Measurements from ENCODE around the gene RIGI.

RIGI gene

DNA sequence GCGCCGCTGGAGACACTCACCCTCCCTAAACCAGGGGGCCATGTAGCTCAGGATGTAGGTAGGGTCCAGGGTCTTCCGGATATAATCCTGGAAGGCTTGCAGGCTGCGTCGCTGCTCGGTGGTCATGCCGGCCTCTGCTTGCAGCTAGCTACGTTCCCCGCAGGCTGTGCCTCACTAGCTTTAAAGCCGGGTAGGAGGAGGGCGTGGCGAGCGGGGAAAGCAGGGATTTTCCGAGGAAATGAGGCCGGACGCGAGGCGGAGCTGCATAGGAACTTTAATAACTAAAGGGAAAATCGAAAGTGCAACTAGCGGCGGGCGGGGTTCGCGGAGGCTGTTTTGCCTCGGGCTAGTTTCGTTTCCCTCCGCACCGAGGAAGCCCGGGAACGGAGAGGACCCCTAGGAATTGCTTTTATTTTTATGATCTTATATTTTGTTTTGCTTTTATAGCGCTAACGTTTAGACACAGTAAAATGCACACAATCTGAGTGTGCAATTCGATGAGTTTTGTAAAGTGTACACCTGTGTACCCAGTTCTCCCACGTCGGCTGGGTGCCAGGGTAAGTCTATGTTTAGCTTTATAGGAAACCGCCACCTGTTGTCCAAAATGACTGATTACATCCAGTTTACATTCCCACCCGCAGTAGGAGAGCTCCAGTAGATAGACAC, at the start of gene RIGI:
Gene RIGI, minus strand, starts transcription at position 156 of the 666 bp plus-strand sequence. Its CDS starts 30 bp downstream, at position 126.
- TF ChIP-seq, protein P1, sequence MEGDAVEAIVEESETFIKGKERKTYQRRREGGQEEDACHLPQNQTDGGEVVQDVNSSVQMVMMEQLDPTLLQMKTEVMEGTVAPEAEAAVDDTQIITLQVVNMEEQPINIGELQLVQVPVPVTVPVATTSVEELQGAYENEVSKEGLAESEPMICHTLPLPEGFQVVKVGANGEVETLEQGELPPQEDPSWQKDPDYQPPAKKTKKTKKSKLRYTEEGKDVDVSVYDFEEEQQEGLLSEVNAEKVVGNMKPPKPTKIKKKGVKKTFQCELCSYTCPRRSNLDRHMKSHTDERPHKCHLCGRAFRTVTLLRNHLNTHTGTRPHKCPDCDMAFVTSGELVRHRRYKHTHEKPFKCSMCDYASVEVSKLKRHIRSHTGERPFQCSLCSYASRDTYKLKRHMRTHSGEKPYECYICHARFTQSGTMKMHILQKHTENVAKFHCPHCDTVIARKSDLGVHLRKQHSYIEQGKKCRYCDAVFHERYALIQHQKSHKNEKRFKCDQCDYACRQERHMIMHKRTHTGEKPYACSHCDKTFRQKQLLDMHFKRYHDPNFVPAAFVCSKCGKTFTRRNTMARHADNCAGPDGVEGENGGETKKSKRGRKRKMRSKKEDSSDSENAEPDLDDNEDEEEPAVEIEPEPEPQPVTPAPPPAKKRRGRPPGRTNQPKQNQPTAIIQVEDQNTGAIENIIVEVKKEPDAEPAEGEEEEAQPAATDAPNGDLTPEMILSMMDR (IDR thresholded peaks at IDR 0.05; ENCODE audit: low read depth, low read length, poor library complexity, severe bottlenecking), result peak; percentile 45
- no peak for TF ChIP-seq EZH2phosphoT487 (IDR thresholded peaks at IDR 0.05; ENCODE audit: borderline replicate concordance, low read length)
- Histone ChIP-seq H3F3A (ENCODE audit: control insufficient read depth, insufficient read depth) (no peaks in the 10 kb centered on the region), H3K27me3 (ENCODE audit: control insufficient read depth, low read length) (no peaks in the 10 kb centered on the region), H3K79me2 (ENCODE audit: control insufficient read depth, low read length) (no peaks in the 10 kb centered on the region), H3K4me1 (ENCODE audit: control insufficient read depth, low read length) (peaks cover 20% of the 10 kb centered on the region), H3K4me3 (ENCODE audit: low read length) (peak within 1 kb of the TSS; percentile 83), H3K9me2 (replicated peaks; ENCODE audit: control insufficient read depth, low read length) (no peaks in the 10 kb centered on the region), H3K36me3 (ENCODE audit: control insufficient read depth, low read length) (no peaks in the 10 kb centered on the region), H3K27ac (ENCODE audit: low read depth, low read length) (no peak within 1 kb of the TSS), H4K20me1 (ENCODE audit: control insufficient read depth, insufficient read depth, low read depth, low read length) (no peaks in the 10 kb centered on the region), H3K9me3 (ENCODE audit: control insufficient read depth, insufficient read depth, low read length) (no peaks in the 10 kb centered on the region), H3K4me2 (ENCODE audit: low read length) (peak within 1 kb of the TSS; percentile 59)

DNA sequence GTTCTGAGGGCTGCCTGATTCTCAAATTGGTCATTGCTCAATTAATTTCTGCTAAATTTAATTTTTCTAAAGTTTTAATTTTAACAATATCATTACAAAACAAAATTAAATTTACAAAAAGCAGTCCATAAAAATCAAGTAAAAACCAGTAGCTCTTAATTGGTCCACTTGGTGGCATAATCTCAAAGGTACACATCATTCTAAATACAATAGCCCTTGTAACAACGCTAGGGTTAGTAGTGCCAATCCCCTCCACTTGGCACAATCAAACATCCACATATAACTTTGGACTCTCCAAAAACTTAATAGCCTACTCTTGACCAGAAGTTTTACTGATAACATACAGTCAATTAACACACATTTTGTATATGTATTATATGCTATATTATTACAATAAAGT, 48.9 kb upstream of the RIGI start:
- no peaks in the 10 kb centered on the region for H3K27me3 ChIP-seq (ENCODE audit: control insufficient read depth, low read length)
- TF ChIP-seq EZH2phosphoT487 (IDR thresholded peaks at IDR 0.05; ENCODE audit: borderline replicate concordance, low read length), result no peak
- TF ChIP-seq, protein P1 (IDR thresholded peaks at IDR 0.05; ENCODE audit: low read depth, low read length, poor library complexity, severe bottlenecking), result no peak

DNA sequence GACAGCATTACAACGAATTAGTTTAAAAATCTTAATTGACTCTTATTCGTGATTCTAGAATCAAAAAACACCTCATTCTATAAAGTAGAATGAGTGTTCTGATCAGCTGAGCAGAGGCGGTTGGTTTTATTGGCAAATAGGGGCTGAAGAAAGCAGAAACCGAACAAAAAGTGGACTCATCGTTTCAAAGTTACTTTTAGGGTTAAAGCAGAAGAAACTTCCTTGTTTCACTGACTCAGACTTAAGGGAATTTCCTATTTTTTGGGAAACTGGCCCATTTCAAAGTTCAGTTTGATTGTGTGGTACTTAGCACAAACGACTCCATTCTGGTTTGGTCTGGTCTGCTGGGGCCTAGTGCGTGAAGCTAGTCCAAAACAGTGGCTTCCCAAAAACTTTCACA, 47.8 kb upstream of the RIGI start:
- peaks cover 17% of the 10 kb centered on the region for H3K4me1 ChIP-seq (ENCODE audit: control insufficient read depth, low read length)
- TF ChIP-seq EZH2phosphoT487 (IDR thresholded peaks at IDR 0.05; ENCODE audit: borderline replicate concordance, low read length), result no peak
- no peaks in the 10 kb centered on the region for H3K27me3 ChIP-seq (ENCODE audit: control insufficient read depth, low read length)
- H3K4me2 ChIP-seq (ENCODE audit: low read length), result peak overlapping the region; percentile 69
- H3K9me2 ChIP-seq (replicated peaks; ENCODE audit: control insufficient read depth, low read length), result no peaks in the 10 kb centered on the region
- no peaks in the 10 kb centered on the region for H3K9me3 ChIP-seq (ENCODE audit: control insufficient read depth, insufficient read depth, low read length)
- no peaks in the 10 kb centered on the region for H4K20me1 ChIP-seq (ENCODE audit: control insufficient read depth, insufficient read depth, low read depth, low read length)
- H3K27ac ChIP-seq (ENCODE audit: low read depth, low read length), result no peak overlapping the region
- H3K36me3 ChIP-seq (ENCODE audit: control insufficient read depth, low read length), result peaks cover 8% of the 10 kb centered on the region
- peak overlapping the region; percentile 94; the same call in 1 of the 2 replicates for H3K4me3 ChIP-seq (ENCODE audit: low read length)
- H3K79me2 ChIP-seq (ENCODE audit: control insufficient read depth, low read length), result peaks cover 38% of the 10 kb centered on the region
- H3F3A ChIP-seq (ENCODE audit: control insufficient read depth, insufficient read depth), result no peaks in the 10 kb centered on the region

More for the DNA sequence above, 48.9 kb upstream of the RIGI start:
- H4K20me1 ChIP-seq (ENCODE audit: control insufficient read depth, insufficient read depth, low read depth, low read length), result no peaks in the 10 kb centered on the region
- H3K4me2 ChIP-seq (ENCODE audit: low read length), result no peak overlapping the region
- no peaks in the 10 kb centered on the region for H3K9me2 ChIP-seq (replicated peaks; ENCODE audit: control insufficient read depth, low read length)
- no peak overlapping the region for H3K27ac ChIP-seq (ENCODE audit: low read depth, low read length)
- H3F3A ChIP-seq (ENCODE audit: control insufficient read depth, insufficient read depth), result no peaks in the 10 kb centered on the region
- H3K9me3 ChIP-seq (ENCODE audit: control insufficient read depth, insufficient read depth, low read length), result no peaks in the 10 kb centered on the region
- no peak overlapping the region for H3K4me3 ChIP-seq (ENCODE audit: low read length)
- peaks cover 30% of the 10 kb centered on the region for H3K79me2 ChIP-seq (ENCODE audit: control insufficient read depth, low read length)
- H3K36me3 ChIP-seq (ENCODE audit: control insufficient read depth, low read length), result peaks cover 8% of the 10 kb centered on the region
- H3K4me1 ChIP-seq (ENCODE audit: control insufficient read depth, low read length), result peaks cover 17% of the 10 kb centered on the region

DNA sequence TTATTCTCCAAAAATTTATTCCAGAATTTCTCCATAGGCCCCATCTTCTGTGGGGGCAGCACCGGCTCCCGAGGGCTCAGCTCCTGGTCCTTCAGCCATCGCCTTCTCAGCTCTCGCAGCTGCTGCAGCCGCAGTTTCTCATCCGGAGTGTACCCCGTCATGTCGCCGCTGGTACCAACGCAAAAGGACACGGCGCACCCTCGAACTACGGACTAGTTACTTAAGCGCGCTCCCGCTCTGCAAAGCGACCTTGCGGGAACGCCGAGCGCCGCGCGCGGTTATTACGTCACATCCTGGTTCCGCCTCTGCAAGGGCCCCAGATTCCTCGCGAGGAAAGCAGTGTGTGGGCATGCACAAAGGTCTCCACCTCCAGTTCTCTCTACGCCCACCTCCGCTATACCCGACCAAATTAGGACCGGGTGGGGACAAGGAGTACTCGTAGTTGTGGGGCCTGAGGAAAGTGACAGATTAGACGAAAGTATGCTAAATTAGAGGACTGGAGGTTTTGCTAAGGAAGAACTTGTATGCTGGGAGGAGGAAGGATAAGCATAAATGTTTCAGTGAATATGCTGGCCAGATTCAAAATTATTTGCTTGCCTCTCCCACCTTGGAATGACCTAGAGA, 47.0 kb upstream of the RIGI start, which contains the start of gene NDUFB6:
Gene NDUFB6, minus strand, starts transcription at position 260 of the 624 bp plus-strand sequence. Its CDS starts 99 bp downstream, at position 161.
- H3K4me3 ChIP-seq (ENCODE audit: low read length), result peak within 1 kb of the TSS; percentile 94
- H3K4me2 ChIP-seq (ENCODE audit: low read length), result peak within 1 kb of the TSS; percentile 69
- H3K9me2 ChIP-seq (replicated peaks; ENCODE audit: control insufficient read depth, low read length), result no peaks in the 10 kb centered on the region
- H3K4me1 ChIP-seq (ENCODE audit: control insufficient read depth, low read length), result peaks cover 17% of the 10 kb centered on the region
- TF ChIP-seq EZH2phosphoT487 (IDR thresholded peaks at IDR 0.05; ENCODE audit: borderline replicate concordance, low read length), result no peak
- TF ChIP-seq, protein P1 (IDR thresholded peaks at IDR 0.05; ENCODE audit: low read depth, low read length, poor library complexity, severe bottlenecking), result no peak
- H3K9me3 ChIP-seq (ENCODE audit: control insufficient read depth, insufficient read depth, low read length), result no peaks in the 10 kb centered on the region
- no peaks in the 10 kb centered on the region for H3F3A ChIP-seq (ENCODE audit: control insufficient read depth, insufficient read depth)
- H3K27me3 ChIP-seq (ENCODE audit: control insufficient read depth, low read length), result no peaks in the 10 kb centered on the region
- H4K20me1 ChIP-seq (ENCODE audit: control insufficient read depth, insufficient read depth, low read depth, low read length), result no peaks in the 10 kb centered on the region
- H3K79me2 ChIP-seq (ENCODE audit: control insufficient read depth, low read length), result peaks cover 42% of the 10 kb centered on the region
- peaks cover 10% of the 10 kb centered on the region for H3K36me3 ChIP-seq (ENCODE audit: control insufficient read depth, low read length)
- H3K27ac ChIP-seq (ENCODE audit: low read depth, low read length), result peak within 1 kb of the TSS; percentile 54
